KMS-11 (cell line): ENCODE results near the gene CELF1.

Source experiments
- H2AFZ ChIP-seq: fragments of 200-600 bp; sonication (generic); 2 replicates; pipeline ENCODE4 v1.6.1; 2016; ENCODE audit warnings: antibody characterized with exemption, mixed run types, low read depth
- H3K27ac ChIP-seq: fragments of 200-600 bp; sonication (generic); 2 replicates; pipeline ENCODE4 v1.6.1; 2016; ENCODE audit warnings: mild to moderate bottlenecking, mixed run types
- H3K27me3 ChIP-seq: fragments of 200-600 bp; sonication (generic); 2 replicates; pipeline ENCODE4 v1.6.1; 2017; ENCODE audit warnings: mild to moderate bottlenecking, low read depth, mixed run types, moderate library complexity; ENCODE audit not compliant: insufficient read depth
- H3K36me3 ChIP-seq: fragments of 200-600 bp; sonication (generic); 2 replicates; pipeline ENCODE4 v1.6.1; 2017; ENCODE audit warnings: mild to moderate bottlenecking, mixed run types; ENCODE audit not compliant: insufficient read depth
- H3K4me1 ChIP-seq: fragments of 200-600 bp; sonication (generic); 2 replicates; pipeline ENCODE4 v1.6.1; 2016; ENCODE audit warnings: mild to moderate bottlenecking, low read depth, mixed run types; ENCODE audit not compliant: poor library complexity, severe bottlenecking
- H3K4me2 ChIP-seq: fragments of 200-600 bp; sonication (generic); 2 replicates; pipeline ENCODE4 v1.7.0; 2016; ENCODE audit warnings: mild to moderate bottlenecking, mixed run types
- H3K4me3 ChIP-seq: fragments of 200-600 bp; sonication (generic); IDR thresholded peaks from 2 replicates; pipeline ENCODE4 v1.6.1; 2017; ENCODE audit warnings: low read depth, low read length, mixed read lengths; ENCODE audit not compliant: insufficient read depth
- H3K79me2 ChIP-seq: fragments of 200-600 bp; sonication (generic); 2 replicates; pipeline ENCODE4 v1.6.1; 2016; ENCODE audit warnings: low read depth, mixed run types; ENCODE audit not compliant: insufficient read depth
- H3K9ac ChIP-seq: fragments of 200-600 bp; sonication (generic); 2 replicates; pipeline ENCODE4 v1.6.1; 2016; ENCODE audit warnings: mild to moderate bottlenecking, mixed run types
- H4K20me1 ChIP-seq: fragments of 200-600 bp; sonication (generic); 2 replicates; pipeline ENCODE4 v1.6.1; 2016; ENCODE audit warnings: mild to moderate bottlenecking, mixed run types; ENCODE audit not compliant: insufficient read depth
- TF ChIP-seq, protein P1 (sequence below): fragments of 200-600 bp; sonication (generic); conservative IDR thresholded peaks from 2 replicates; pipeline ENCODE4 v1.6.1; 2017; ENCODE audit warnings: low read depth, mild to moderate bottlenecking, antibody characterized with exemption, low read length, moderate library complexity, mixed read lengths

CELF1 gene

DNA sequence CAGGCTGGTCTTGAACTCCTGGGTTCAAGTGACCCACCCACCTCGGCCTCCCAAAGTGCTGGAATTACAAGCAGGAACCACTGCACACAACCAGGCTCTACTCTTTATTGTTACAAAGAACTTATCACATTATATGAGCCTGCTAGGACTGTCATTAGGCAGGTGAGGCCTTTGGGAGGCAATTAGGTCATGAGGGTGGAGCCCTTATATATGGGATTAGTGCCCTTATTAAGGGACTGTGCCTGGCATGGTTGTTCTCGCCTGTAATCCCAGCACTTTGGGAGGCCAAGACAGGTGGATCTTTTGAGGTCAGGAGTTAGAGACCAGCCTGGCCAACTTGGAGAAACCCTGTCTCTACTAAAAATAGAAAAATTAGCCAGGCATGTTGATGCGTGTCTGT lies 116.2 kb downstream of the CELF1 start:
- Histone ChIP-seq H3K4me2 (no peak overlapping the region), H3K4me1 (no peaks in the 10 kb centered on the region), H3K9ac (no peak overlapping the region), H3K4me3 (no peak overlapping the region), H3K27me3 (no peaks in the 10 kb centered on the region), H4K20me1 (no peaks in the 10 kb centered on the region), H3K79me2 (no peaks in the 10 kb centered on the region), H3K27ac (no peak overlapping the region), H3K36me3 (no peaks in the 10 kb centered on the region), H2AFZ (no peak overlapping the region)
- TF ChIP-seq, protein P1, sequence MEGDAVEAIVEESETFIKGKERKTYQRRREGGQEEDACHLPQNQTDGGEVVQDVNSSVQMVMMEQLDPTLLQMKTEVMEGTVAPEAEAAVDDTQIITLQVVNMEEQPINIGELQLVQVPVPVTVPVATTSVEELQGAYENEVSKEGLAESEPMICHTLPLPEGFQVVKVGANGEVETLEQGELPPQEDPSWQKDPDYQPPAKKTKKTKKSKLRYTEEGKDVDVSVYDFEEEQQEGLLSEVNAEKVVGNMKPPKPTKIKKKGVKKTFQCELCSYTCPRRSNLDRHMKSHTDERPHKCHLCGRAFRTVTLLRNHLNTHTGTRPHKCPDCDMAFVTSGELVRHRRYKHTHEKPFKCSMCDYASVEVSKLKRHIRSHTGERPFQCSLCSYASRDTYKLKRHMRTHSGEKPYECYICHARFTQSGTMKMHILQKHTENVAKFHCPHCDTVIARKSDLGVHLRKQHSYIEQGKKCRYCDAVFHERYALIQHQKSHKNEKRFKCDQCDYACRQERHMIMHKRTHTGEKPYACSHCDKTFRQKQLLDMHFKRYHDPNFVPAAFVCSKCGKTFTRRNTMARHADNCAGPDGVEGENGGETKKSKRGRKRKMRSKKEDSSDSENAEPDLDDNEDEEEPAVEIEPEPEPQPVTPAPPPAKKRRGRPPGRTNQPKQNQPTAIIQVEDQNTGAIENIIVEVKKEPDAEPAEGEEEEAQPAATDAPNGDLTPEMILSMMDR, result no peak

DNA sequence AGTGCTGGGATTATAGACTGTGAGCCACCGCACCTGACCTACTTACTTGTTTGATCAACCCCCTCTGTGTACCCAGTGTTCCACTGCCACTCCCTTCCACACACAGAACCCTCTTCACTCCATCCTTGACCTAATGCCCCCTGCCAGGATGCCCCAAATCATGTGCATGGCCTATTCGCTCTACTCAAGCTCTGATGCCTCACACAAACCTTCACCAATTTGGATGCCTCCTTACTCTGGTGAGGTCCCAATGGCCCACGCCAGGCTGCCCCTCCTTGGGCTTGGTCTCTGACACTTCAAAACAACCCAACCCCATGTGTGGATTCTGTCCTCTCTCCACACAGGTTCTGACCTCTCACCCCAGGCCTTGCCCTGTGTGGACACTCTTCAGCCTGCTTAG lies 117.2 kb downstream of the CELF1 start:
- Histone ChIP-seq H3K4me3 (no peak overlapping the region), H3K4me2 (no peak overlapping the region), H3K36me3 (no peaks in the 10 kb centered on the region), H2AFZ (no peak overlapping the region), H4K20me1 (no peaks in the 10 kb centered on the region), H3K79me2 (no peaks in the 10 kb centered on the region), H3K27me3 (no peaks in the 10 kb centered on the region), H3K4me1 (no peaks in the 10 kb centered on the region), H3K27ac (no peak overlapping the region), H3K9ac (no peak overlapping the region)
- TF ChIP-seq, protein P1, result no peak

DNA sequence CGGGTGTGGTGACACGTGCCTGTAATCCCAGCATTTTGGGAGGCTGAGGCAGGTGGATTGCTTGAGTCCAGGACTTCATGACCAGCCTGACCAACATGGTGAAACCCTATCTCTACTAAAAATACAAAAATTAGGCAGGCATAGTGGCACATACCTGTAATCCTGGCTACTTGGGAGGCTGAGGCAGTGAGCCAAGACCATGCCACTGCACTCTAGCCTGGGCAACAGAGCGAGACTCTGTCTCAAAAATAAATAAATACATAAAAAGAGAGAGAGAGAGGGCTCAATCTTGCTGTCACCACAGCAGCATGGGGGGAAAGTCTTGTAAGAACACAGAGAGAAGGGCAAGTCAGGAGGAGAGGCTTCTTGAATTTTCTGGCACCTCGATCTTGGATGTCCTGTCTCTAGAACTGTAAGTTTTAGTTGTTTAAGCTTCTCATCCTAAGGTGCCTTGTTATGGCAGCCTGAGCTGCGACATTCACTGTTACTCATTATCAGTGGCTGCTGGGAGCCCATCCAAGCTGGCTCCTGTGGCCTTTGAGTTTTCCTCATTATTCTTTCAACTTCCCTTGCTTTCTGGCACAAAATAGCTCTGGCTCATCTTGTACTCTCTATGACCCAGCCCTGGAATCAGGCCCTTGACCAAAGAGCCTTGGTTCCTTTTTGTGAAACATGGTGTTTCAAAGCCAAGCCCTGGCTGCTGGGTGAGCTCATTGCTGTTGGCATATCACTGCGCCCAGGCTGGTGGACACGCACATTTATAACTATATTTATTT lies 118.7 kb downstream of the CELF1 start:
- H4K20me1 ChIP-seq, result no peaks in the 10 kb centered on the region
- H3K27ac ChIP-seq, result no peak overlapping the region
- no peak overlapping the region for H3K4me3 ChIP-seq
- no peaks in the 10 kb centered on the region for H3K79me2 ChIP-seq
- H3K36me3 ChIP-seq, result no peaks in the 10 kb centered on the region
- H2AFZ ChIP-seq, result no peak overlapping the region
- H3K4me2 ChIP-seq, result no peak overlapping the region
- no peak overlapping the region for H3K9ac ChIP-seq
- H3K4me1 ChIP-seq, result no peaks in the 10 kb centered on the region
- TF ChIP-seq, protein P1, result no peak
- H3K27me3 ChIP-seq, result no peaks in the 10 kb centered on the region

DNA sequence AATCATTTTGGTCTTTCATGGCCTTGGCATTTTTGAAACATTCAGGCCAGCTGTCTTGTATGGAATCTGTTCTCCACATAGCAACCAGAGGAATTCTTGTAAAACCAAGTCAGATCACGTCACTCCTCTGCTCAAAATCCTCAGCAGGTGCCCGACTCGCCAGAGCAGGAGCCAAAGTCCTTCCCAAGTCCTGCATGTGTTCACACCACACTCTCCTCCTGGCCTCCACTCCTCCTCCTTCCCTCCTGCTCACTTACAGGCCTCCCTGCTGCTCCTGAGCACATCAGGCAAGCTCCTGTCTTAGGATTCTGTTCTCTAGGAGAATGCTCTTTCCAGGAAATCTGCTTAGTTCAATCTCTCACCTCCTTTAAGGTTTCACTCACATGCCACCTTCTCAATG lies 119.8 kb downstream of the CELF1 start:
- H3K4me3 ChIP-seq, result no peak overlapping the region
- no peak overlapping the region for H3K27ac ChIP-seq
- no peaks in the 10 kb centered on the region for H3K79me2 ChIP-seq
- H3K36me3 ChIP-seq, result no peaks in the 10 kb centered on the region
- TF ChIP-seq, protein P1, result no peak
- no peaks in the 10 kb centered on the region for H3K27me3 ChIP-seq
- H4K20me1 ChIP-seq, result no peaks in the 10 kb centered on the region
- no peak overlapping the region for H3K4me2 ChIP-seq
- H3K4me1 ChIP-seq, result no peaks in the 10 kb centered on the region
- H2AFZ ChIP-seq, result no peak overlapping the region
- no peak overlapping the region for H3K9ac ChIP-seq
